NCI-H69 (cell line): ENCODE results near the gene ZNF81.
"Not testable (repeated sequence)": the region's sequence is repeated elsewhere in the genome, so short reads cannot be mapped to it uniquely, and the experiment has no call there.

Source experiments
- DNase-seq: peaks from one replicate; lab custom pipeline; 2025; lab: John Stamatoyannopoulos, UW

The ZNF81 gene

DNA sequence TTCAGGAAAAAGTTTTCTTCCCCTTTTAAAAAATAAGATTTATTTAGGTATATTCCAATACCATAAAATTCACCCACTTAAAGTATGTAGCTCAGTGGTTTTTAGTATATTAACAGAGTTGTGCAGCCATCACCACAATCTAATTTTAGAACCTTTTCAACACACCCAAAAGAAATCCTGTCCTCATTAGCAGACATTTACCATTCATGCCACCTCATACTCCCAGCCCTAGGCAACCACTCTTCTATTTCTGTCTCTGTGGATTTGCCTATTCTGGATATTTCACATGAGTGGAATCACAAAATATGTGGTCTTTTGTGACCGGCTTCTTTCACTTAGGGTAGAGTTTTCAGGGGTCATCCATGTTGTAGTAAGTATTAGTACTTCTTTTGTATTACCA is 7.4 kb downstream of the ZNF81 start:
- no peak for DNase-seq

GRCh38 chrX:47846040-47846439 is 9.3 kb downstream of the ZNF81 start:
- no peak for DNase-seq

DNA sequence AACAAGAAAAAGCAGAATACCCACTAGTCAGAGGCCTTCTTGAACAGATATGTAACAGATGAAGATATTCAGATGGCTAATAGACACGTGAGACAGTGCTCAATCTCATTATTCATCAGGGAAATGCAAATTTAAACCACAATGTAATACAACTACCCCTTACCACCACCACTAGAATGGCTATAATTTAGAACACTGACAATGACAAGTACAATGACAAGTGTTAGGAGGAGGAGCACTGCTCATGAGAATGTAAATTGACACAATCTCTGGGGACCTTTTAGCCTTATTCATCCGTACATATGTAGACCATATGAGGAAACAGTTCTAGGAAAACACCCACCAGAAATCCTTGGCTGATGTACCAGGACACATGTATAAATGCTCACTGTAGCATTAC is 13.1 kb downstream of the ZNF81 start:
- no peak for DNase-seq

GRCh38 chrX:47850389-47850788 is 13.7 kb downstream of the ZNF81 start:
- DNase-seq, result not testable (repeated sequence)

DNA sequence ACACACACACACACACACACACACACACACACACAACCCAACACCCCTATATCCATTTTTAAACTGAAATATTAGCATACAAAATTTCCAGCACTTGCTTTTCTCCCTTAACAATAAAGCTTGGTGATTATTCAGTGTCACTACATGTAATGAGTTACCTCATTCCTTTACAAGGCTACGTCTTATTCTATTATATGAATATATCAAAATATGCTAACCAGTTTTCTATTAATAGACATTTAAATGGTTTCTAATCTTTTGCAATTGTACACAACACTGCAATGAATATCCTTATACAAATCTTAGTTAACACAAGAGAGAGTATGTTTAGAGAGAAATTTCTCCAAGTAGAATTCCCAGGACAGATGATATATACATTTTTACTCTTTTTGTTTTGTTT is 14.2 kb downstream of the ZNF81 start:
- no peak for DNase-seq

DNA sequence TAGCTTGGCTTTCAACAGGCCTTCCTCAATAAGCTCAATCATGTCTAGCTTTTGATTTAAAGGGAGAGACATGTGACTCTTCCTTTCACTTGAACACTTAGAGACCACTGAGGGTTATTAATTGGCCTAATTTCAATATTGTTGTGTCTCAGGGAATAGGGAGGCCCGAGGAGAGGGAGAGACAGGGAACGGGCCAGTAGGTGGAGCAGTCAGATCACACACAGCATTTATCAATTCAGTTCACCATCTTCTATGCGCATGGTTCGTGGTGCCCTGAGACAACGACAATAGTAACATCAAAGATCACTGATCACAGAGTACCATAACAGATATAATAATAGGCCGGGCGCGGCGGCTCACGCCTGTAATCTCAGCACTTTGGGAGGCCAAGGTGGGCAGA is 17.8 kb downstream of the ZNF81 start:
- peak; percentile 21 for DNase-seq

GRCh38 chrX:47859686-47860085 is 23.0 kb downstream of the ZNF81 start:
- no peak for DNase-seq

- DNase-seq, result no peak
Measured at GRCh38 chrX:47862680-47863079, 26.0 kb downstream of the ZNF81 start.

DNA sequence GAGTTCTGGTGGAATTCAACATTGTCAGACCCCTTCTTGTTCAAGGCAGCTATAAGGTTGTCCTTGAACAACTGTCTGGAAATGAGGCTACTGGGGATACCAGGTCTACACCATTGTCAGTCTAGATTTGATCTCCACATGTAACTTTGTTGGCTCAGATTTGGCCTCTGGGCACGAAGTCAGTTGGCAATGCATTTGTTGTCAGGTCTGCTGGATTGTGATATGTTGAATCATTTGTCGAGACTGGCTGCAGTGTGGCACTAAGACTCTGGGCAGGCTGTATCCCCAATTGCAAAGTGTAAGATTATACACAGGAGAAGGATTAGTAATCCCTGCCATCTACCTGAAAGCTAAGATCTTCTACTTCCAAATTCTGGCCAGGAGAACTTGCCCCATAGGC is 26.5 kb downstream of the ZNF81 start:
- no peak for DNase-seq

DNA sequence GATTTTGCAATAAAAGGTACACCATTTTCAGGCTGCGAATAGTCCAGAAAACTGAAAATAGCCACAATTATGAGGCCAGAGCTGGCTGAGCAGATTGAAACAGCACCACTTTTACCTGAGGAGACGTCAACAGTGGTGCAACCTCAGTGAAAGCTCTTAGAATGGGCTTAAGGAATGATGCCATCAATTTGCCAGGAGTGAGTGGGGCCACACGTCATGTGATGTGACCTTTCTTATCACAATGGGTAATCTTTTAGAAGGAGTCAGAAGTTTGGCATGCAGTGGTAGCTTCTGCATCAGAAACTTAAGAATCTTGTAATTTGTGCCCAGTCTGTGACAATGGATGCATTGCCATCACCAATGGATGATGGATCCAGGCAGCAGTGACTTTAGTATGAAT is 27.6 kb downstream of the ZNF81 start:
- no peak for DNase-seq

GRCh38 chrX:47864785-47865184 is 28.1 kb downstream of the ZNF81 start:
- DNase-seq, result no peak

- no peak for DNase-seq
Measured at GRCh38 chrX:47873123-47873522, 36.4 kb downstream of the ZNF81 start.

GRCh38 chrX:47877327-47877726 is 40.6 kb downstream of the ZNF81 start:
- DNase-seq, result no peak

GRCh38 chrX:47878198-47878597 is 41.5 kb downstream of the ZNF81 start:
- no peak for DNase-seq

GRCh38 chrX:47879463-47879862 is 42.8 kb downstream of the ZNF81 start:
- no peak for DNase-seq

GRCh38 chrX:47880927-47881326 is 44.2 kb downstream of the ZNF81 start:
- DNase-seq, result no peak

DNA sequence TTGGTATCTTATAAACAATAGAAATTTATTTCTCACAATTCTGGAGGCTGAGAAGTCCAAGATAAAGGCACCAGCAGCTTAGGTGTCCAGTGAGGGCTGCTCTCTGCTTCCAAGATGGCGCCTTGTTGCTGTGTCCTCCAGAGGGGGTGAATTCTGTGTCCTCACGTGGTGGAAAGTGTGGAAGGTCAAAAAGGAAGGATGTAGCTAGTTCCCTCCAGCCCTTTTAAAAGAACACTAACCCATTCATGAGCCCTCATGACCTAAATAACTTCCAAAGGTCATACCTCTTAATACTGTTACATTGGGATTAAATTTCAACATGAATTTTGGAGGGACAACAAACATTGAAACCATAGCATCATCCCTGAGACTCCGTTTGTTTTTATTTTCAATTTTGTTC is 48.8 kb downstream of the ZNF81 start:
- no peak for DNase-seq

GRCh38 chrX:47898024-47898423 is 61.3 kb downstream of the ZNF81 start:
- no peak for DNase-seq

DNA sequence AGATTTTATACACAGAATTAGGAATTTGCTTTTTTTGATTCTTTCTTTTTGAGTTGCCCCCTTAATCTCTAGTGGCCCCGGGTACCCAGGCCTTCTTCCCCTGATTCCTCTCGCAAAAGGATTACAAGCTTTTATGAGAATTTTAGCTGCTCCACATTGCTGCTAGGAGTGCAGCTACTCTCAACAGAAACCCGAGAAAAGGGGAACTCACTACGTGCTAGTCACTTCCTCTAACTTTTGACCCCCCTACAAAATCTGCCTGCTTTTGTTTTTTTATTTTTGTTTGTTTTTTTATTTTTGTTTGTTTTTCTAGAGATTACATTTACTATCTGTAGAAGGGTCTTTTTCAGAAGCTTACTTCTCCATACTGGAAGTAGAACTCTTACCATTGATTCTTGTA is 64.1 kb downstream of the ZNF81 start:
- DNase-seq, result no peak

- no peak for DNase-seq
Measured at GRCh38 chrX:47902161-47902560, 65.5 kb downstream of the ZNF81 start.

DNA sequence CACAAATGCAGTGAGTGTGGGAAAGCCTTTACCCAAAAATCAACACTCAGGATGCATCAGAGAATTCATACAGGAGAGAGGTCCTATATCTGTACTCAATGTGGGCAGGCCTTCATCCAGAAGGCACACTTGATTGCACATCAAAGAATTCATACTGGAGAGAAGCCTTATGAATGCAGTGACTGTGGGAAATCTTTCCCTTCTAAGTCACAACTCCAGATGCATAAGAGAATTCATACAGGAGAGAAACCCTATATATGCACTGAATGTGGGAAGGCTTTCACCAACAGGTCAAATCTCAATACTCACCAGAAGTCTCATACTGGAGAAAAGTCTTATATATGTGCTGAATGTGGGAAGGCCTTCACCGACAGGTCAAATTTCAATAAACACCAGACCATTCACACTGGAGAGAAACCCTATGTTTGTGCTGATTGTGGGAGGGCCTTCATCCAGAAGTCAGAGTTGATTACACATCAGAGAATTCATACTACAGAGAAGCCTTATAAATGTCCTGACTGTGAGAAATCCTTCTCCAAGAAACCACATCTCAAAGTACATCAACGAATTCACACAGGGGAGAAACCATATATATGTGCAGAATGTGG is 79.3 kb downstream of the ZNF81 start:
- DNase-seq, result no peak

GRCh38 chrX:47918274-47918673 is 81.6 kb downstream of the ZNF81 start:
- DNase-seq, result no peak

DNA sequence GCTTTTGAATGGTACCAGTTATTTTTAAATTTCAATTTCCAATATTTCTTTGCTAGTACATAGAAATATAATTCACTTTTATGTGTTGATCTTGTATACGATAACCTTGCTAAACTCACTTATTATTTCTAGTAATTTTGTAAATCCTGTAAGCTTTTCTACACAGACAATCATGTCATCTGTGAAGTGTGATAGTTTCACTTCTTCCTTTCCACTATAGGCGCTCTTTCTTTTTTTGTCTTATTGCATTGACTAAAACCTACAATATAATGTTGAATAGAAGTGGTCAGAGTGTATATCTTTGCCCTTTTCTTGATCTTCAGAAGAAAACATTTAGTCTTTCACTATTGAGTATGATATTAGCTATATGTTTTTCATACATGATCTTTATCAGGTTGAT is 90.5 kb downstream of the ZNF81 start:
- no peak for DNase-seq

DNA sequence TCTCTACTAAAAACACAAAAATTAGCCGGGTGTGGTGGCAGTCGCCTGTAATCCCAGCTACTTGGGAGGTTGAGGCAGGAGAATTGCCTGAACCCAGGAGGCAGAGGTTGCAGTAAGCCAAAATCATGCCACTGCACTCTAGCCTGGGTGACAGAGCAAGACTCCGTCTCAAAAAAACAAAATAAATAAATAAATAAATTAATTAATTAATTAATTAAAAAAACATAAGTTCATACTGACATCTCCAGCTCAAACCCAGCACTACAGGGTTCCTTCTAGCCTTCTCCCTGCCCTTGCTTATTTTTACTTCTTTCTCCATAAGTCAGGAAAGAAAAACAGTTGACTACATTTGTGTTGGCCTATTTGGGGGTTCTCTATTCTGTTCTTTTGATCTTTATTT is 95.3 kb downstream of the ZNF81 start:
- DNase-seq, result not testable (repeated sequence)

GRCh38 chrX:47933946-47934345 is 97.2 kb downstream of the ZNF81 start:
- no peak for DNase-seq
